SK-N-SH treated with all-trans-retinoic acid at 6 μM for 48 hours (cell line): ENCODE data around the gene FGF19.

Experiments
- ATAC-seq: fragments of 200-7000 bp; cut with Tn5 transposase; 3 replicates; pipeline ENCODE4 v1.9.1; 2020; ENCODE audit warnings: mild to moderate bottlenecking, moderate library complexity
- ARNTL ChIP-seq: fragments of 450-650 bp; formaldehyde crosslinking; IDR thresholded peaks from 2 replicates; pipeline ENCODE4 v1.5.0; 2020; ENCODE audit warnings: low read depth, mild to moderate bottlenecking, moderate library complexity, borderline replicate concordance
- BACH2 ChIP-seq: fragments of 250-450 bp; sonication (Bioruptor Pico); IDR thresholded peaks from 2 replicates; pipeline ENCODE4 v1.9.0; 2021; ENCODE audit warnings: mild to moderate bottlenecking, borderline replicate concordance
- CSDC2 ChIP-seq: fragments of 250-450 bp; sonication (Bioruptor Pico); IDR thresholded peaks from 2 replicates; pipeline ENCODE4 v1.5.0; 2020; ENCODE audit warnings: mild to moderate bottlenecking, moderate library complexity
- ESRRG ChIP-seq: fragments of 250-450 bp; sonication (Bioruptor Pico); IDR thresholded peaks from 2 replicates; pipeline ENCODE4 v1.6.1; 2021; ENCODE audit warnings: mild to moderate bottlenecking
- GLIS3 ChIP-seq: fragments of 250-450 bp; sonication (Bioruptor Pico); IDR thresholded peaks from 2 replicates; pipeline ENCODE4 v1.5.0; 2020; ENCODE audit warnings: mild to moderate bottlenecking, moderate library complexity
- ISL1 ChIP-seq: fragments of 250-450 bp; sonication (Bioruptor Pico); IDR thresholded peaks from 2 replicates; pipeline ENCODE4 v2.1.2; 2022; ENCODE audit warnings: mild to moderate bottlenecking, moderate library complexity
- OSR1 ChIP-seq: fragments of 250-450 bp; sonication (Bioruptor Pico); IDR thresholded peaks from 2 replicates; pipeline ENCODE4 v1.8.0; 2022; ENCODE audit warnings: moderate library complexity, mild to moderate bottlenecking, inconsistent platforms
- PPARA ChIP-seq: fragments of 250-450 bp; sonication (Bioruptor Pico); IDR thresholded peaks from 2 replicates; pipeline ENCODE4 v1.5.0; 2020; ENCODE audit warnings: mild to moderate bottlenecking, borderline replicate concordance
- RARB ChIP-seq: fragments of 250-450 bp; sonication (Bioruptor Pico); IDR thresholded peaks from 2 replicates; pipeline ENCODE4 v1.8.0; 2021; ENCODE audit warnings: mild to moderate bottlenecking, moderate library complexity
- SNAI2 ChIP-seq: fragments of 250-450 bp; sonication (Bioruptor Pico); IDR thresholded peaks from 2 replicates; pipeline ENCODE4 v1.5.0; 2020; ENCODE audit warnings: mild to moderate bottlenecking, moderate library complexity
- TCF4 ChIP-seq: fragments of 250-450 bp; sonication (Bioruptor Pico); IDR thresholded peaks from 2 replicates; pipeline ENCODE4 v1.8.0; 2021; ENCODE audit warnings: mild to moderate bottlenecking, moderate library complexity, borderline replicate concordance
- TOX ChIP-seq: fragments of 250-450 bp; sonication (Bioruptor Pico); IDR thresholded peaks from 2 replicates; pipeline ENCODE4 v1.8.0; 2021; ENCODE audit warnings: mild to moderate bottlenecking, moderate library complexity, borderline replicate concordance
- ZC3H10 ChIP-seq: fragments of 250-450 bp; sonication (Bioruptor Pico); IDR thresholded peaks from 2 replicates; pipeline ENCODE4 v1.5.1; 2021; ENCODE audit warnings: mild to moderate bottlenecking, moderate library complexity
- ZFP3 ChIP-seq: fragments of 250-450 bp; sonication (Bioruptor Pico); IDR thresholded peaks from 2 replicates; pipeline ENCODE4 v1.5.0; 2020; ENCODE audit warnings: mild to moderate bottlenecking, moderate library complexity
- ZFP30 ChIP-seq: fragments of 450-650 bp; formaldehyde crosslinking; IDR thresholded peaks from 2 replicates; pipeline ENCODE4 v1.5.0; 2022; ENCODE audit warnings: mild to moderate bottlenecking, moderate library complexity
- ZNF565 ChIP-seq: fragments of 450-650 bp; formaldehyde crosslinking; conservative IDR thresholded peaks from 2 replicates; pipeline ENCODE4 v1.5.0; 2020; ENCODE audit warnings: low read depth, mild to moderate bottlenecking, moderate library complexity
- ZNF70 ChIP-seq: fragments of 450-650 bp; formaldehyde crosslinking; IDR thresholded peaks from 2 replicates; pipeline ENCODE4 v1.5.0; 2020; ENCODE audit warnings: mild to moderate bottlenecking, moderate library complexity
- ZNF8 ChIP-seq: fragments of 450-650 bp; formaldehyde crosslinking; IDR thresholded peaks from 2 replicates; pipeline ENCODE4 v1.5.0; 2020; ENCODE audit warnings: mild to moderate bottlenecking, moderate library complexity
- TF ChIP-seq, protein P1 (sequence below): fragments of 250-450 bp; sonication (Bioruptor Pico); IDR thresholded peaks from 2 replicates; pipeline ENCODE4 v1.8.0; 2021; ENCODE audit warnings: low read depth, mild to moderate bottlenecking, moderate library complexity, borderline replicate concordance
- TF ChIP-seq, protein P2 (sequence below): fragments of 250-450 bp; sonication (Bioruptor Pico); IDR thresholded peaks from 2 replicates; pipeline ENCODE4 v1.5.1; 2021; ENCODE audit warnings: mild to moderate bottlenecking, moderate library complexity
- TF ChIP-seq, protein P3 (sequence below): fragments of 250-450 bp; sonication (Bioruptor Pico); IDR thresholded peaks from 2 replicates; pipeline ENCODE4 v1.5.0; 2020; ENCODE audit warnings: mild to moderate bottlenecking, moderate library complexity
- TF ChIP-seq, protein P4 (sequence below): fragments of 250-450 bp; sonication (Bioruptor Pico); IDR thresholded peaks from 2 replicates; pipeline ENCODE4 v1.8.0; 2020; ENCODE audit warnings: mild to moderate bottlenecking, moderate library complexity, borderline replicate concordance

FGF19 gene

DNA sequence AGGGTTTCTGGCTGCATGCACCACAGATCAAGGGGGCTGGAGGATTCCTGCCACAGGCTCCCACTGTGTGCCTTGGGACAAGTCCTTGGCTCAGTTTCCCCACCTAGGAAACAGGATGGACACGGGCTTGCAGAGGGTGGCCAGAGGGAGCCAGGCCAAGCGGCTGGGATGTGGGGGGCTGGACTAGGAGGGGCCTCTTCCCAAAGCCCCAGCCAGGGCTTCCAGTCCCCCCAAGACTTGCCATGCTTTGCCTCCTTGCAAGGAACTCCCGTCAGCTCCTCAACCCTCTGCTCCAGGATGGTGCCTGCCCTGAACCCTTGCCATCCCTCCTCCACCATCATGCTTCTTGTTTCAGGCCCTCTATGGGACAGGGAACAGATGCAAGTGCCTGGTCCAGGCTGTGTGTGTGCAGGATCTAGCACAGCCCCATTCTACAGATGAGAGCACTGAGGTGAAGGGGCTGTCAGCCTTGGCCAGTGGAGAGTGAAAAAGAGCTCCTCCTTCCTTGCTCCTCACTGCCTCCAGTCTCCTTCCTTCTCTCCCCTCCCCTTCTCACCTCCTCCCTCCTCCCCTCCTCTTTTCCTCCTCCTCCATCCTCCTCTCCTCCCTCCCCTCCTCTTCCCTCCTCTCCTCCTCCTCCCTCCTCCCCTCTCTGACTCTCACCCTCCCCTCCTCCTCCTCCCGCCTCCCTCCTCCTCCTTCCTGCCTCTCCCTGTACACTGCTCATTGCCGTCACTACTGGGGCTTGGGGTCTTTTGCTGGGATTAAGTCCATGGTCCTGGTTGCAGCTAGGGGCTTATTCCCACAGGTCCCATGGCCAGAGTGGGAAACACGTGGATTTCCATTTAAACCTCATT, 13.3 kb upstream of the FGF19 start:
- ATAC-seq, result no peak
- no peak for TF ChIP-seq ZNF565 (CRISPR knock-in tag)
- TF ChIP-seq ZFP30 (CRISPR knock-in tag), result no peak
- TF ChIP-seq TOX (CRISPR knock-in tag), result no peak
- no peak for TF ChIP-seq ISL1 (CRISPR knock-in tag)
- no peak for TF ChIP-seq OSR1 (CRISPR knock-in tag)
- TF ChIP-seq ZC3H10 (CRISPR knock-in tag), result no peak
- no peak for TF ChIP-seq BACH2
- TF ChIP-seq RARB, result no peak
- TF ChIP-seq ZNF8 (CRISPR knock-in tag), result no peak
- no peak for TF ChIP-seq ARNTL (CRISPR knock-in tag)
- no peak for TF ChIP-seq SNAI2
- no peak for TF ChIP-seq PPARA (CRISPR knock-in tag)
- TF ChIP-seq, protein P1, sequence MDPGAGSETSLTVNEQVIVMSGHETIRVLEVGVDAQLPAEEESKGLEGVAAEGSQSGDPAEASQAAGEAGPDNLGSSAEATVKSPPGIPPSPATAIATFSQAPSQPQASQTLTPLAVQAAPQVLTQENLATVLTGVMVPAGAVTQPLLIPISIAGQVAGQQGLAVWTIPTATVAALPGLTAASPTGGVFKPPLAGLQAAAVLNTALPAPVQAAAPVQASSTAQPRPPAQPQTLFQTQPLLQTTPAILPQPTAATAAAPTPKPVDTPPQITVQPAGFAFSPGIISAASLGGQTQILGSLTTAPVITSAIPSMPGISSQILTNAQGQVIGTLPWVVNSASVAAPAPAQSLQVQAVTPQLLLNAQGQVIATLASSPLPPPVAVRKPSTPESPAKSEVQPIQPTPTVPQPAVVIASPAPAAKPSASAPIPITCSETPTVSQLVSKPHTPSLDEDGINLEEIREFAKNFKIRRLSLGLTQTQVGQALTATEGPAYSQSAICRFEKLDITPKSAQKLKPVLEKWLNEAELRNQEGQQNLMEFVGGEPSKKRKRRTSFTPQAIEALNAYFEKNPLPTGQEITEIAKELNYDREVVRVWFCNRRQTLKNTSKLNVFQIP (CRISPR knock-in tag), result no peak
- no peak for TF ChIP-seq TCF4 (CRISPR knock-in tag)
- no peak for TF ChIP-seq CSDC2
- TF ChIP-seq, protein P2, sequence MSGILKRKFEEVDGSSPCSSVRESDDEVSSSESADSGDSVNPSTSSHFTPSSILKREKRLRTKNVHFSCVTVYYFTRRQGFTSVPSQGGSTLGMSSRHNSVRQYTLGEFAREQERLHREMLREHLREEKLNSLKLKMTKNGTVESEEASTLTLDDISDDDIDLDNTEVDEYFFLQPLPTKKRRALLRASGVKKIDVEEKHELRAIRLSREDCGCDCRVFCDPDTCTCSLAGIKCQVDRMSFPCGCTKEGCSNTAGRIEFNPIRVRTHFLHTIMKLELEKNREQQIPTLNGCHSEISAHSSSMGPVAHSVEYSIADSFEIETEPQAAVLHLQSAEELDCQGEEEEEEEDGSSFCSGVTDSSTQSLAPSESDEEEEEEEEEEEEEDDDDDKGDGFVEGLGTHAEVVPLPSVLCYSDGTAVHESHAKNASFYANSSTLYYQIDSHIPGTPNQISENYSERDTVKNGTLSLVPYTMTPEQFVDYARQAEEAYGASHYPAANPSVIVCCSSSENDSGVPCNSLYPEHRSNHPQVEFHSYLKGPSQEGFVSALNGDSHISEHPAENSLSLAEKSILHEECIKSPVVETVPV (CRISPR knock-in tag), result no peak
- no peak for TF ChIP-seq ESRRG
- TF ChIP-seq ZNF70 (CRISPR knock-in tag), result no peak

DNA sequence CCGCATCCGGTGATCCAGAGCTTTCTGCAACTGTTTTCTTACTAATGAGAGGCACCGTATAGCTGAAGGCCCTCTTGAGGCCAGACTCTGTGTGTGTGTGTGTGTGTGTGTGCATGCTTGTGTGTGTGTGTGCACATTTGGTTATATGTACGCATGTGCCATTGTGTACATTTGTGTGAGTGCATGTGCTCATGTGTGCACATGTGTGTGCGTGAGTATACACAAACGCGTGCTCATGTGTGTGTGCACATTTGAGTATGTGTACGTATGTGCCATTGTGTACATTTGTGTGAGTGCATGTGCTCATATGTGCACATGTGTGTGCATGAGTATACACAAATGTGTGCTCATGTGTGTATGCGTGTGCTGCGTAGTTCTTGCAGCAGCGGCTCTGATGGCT, 12.3 kb upstream of the FGF19 start:
- TF ChIP-seq GLIS3 (CRISPR knock-in tag) (no peak), ZFP30 (CRISPR knock-in tag) (no peak), SNAI2 (no peak), TOX (CRISPR knock-in tag) (no peak), ZFP3 (CRISPR knock-in tag) (no peak)
- TF ChIP-seq, protein P2 (CRISPR knock-in tag), result no peak
- no peak for ATAC-seq

DNA sequence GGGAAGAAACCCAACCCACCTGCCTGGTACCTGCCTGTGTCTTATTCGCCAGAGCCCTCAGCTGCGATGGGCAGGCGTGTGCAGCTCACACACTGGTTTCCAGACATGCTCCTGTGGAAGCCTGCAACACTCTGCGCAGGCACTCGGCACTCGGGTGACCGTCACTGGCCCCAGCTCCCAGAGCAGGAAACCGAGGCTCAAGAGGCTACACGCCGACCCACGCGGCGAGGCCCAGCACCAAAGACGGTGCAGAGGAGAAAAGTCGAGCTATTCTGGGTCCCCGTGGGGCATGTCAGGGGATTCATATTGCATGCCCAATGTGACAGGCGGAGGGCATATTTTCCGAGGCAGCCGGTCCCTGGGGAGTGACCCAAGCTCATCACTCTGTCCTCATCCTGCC, 11.6 kb upstream of the FGF19 start:
- ATAC-seq, result no peak
- no peak for TF ChIP-seq GLIS3 (CRISPR knock-in tag)
- no peak for TF ChIP-seq TOX (CRISPR knock-in tag)
- TF ChIP-seq, protein P3, sequence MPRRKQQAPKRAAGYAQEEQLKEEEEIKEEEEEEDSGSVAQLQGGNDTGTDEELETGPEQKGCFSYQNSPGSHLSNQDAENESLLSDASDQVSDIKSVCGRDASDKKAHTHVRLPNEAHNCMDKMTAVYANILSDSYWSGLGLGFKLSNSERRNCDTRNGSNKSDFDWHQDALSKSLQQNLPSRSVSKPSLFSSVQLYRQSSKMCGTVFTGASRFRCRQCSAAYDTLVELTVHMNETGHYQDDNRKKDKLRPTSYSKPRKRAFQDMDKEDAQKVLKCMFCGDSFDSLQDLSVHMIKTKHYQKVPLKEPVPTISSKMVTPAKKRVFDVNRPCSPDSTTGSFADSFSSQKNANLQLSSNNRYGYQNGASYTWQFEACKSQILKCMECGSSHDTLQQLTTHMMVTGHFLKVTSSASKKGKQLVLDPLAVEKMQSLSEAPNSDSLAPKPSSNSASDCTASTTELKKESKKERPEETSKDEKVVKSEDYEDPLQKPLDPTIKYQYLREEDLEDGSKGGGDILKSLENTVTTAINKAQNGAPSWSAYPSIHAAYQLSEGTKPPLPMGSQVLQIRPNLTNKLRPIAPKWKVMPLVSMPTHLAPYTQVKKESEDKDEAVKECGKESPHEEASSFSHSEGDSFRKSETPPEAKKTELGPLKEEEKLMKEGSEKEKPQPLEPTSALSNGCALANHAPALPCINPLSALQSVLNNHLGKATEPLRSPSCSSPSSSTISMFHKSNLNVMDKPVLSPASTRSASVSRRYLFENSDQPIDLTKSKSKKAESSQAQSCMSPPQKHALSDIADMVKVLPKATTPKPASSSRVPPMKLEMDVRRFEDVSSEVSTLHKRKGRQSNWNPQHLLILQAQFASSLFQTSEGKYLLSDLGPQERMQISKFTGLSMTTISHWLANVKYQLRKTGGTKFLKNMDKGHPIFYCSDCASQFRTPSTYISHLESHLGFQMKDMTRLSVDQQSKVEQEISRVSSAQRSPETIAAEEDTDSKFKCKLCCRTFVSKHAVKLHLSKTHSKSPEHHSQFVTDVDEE (CRISPR knock-in tag), result no peak
- TF ChIP-seq, protein P2 (CRISPR knock-in tag), result no peak
- TF ChIP-seq, protein P4, sequence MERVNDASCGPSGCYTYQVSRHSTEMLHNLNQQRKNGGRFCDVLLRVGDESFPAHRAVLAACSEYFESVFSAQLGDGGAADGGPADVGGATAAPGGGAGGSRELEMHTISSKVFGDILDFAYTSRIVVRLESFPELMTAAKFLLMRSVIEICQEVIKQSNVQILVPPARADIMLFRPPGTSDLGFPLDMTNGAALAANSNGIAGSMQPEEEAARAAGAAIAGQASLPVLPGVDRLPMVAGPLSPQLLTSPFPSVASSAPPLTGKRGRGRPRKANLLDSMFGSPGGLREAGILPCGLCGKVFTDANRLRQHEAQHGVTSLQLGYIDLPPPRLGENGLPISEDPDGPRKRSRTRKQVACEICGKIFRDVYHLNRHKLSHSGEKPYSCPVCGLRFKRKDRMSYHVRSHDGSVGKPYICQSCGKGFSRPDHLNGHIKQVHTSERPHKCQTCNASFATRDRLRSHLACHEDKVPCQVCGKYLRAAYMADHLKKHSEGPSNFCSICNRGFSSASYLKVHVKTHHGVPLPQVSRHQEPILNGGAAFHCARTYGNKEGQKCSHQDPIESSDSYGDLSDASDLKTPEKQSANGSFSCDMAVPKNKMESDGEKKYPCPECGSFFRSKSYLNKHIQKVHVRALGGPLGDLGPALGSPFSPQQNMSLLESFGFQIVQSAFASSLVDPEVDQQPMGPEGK (CRISPR knock-in tag), result no peak
- no peak for TF ChIP-seq ZNF70 (CRISPR knock-in tag)
- TF ChIP-seq ARNTL (CRISPR knock-in tag), result no peak
- TF ChIP-seq ISL1 (CRISPR knock-in tag), result no peak
- TF ChIP-seq, protein P1 (CRISPR knock-in tag), result no peak
- TF ChIP-seq ZC3H10 (CRISPR knock-in tag), result no peak
- TF ChIP-seq TCF4 (CRISPR knock-in tag), result no peak
- TF ChIP-seq SNAI2, result no peak
- no peak for TF ChIP-seq ZFP3 (CRISPR knock-in tag)
- no peak for TF ChIP-seq RARB
- TF ChIP-seq ZFP30 (CRISPR knock-in tag), result no peak
